Neural progenitor cell (in vitro differentiated cells): ENCODE measurements around the gene NQO2. TPM values are rescaled to one million over a fixed set of nuclear protein-coding genes. Genes with fewer than 3 reads are reported as not detected.

Experiments
- DNase-seq: peaks from one replicate; pipeline ENCODE4 v3.0.0-alpha.2; 2016; ENCODE audit warnings: low spot score
- H2AFZ ChIP-seq: fragments of 200-600 bp; sonication (generic); replicated peaks from 2 replicates; pipeline ENCODE4 v1.6.1; 2016; ENCODE audit warnings: antibody characterized with exemption
- H3F3A ChIP-seq: fragments of 200-600 bp; sonication (generic); 2 replicates; pipeline ENCODE4 v1.6.1; 2016; ENCODE audit warnings: antibody characterized with exemption, low read depth
- H3K27ac ChIP-seq: fragments of 200-600 bp; sonication (generic); 2 replicates; pipeline ENCODE4 v1.5.1; 2016; ENCODE audit warnings: mild to moderate bottlenecking
- H3K27me3 ChIP-seq: fragments of 200-600 bp; sonication (generic); 2 replicates; pipeline ENCODE4 v1.6.1; 2016; ENCODE audit warnings: mild to moderate bottlenecking, moderate library complexity
- H3K36me3 ChIP-seq: fragments of 200-600 bp; sonication (generic); 2 replicates; pipeline ENCODE4 v1.5.1; 2016
- H3K4me1 ChIP-seq: fragments of 200-600 bp; sonication (generic); 2 replicates; pipeline ENCODE4 v1.6.1; 2016; ENCODE audit warnings: mixed run types
- H3K4me2 ChIP-seq: fragments of 200-600 bp; sonication (generic); 2 replicates; pipeline ENCODE4 v1.6.1; 2016
- H3K4me3 ChIP-seq: fragments of 200-600 bp; sonication (generic); 2 replicates; pipeline ENCODE4 v1.5.1; 2016
- H3K79me2 ChIP-seq: fragments of 200-600 bp; sonication (generic); 2 replicates; pipeline ENCODE4 v1.6.1; 2016; ENCODE audit warnings: low read depth
- H3K9ac ChIP-seq: fragments of 200-600 bp; sonication (generic); 2 replicates; pipeline ENCODE4 v1.6.1; 2016
- H3K9me3 ChIP-seq: fragments of 200-600 bp; sonication (generic); 2 replicates; pipeline ENCODE4 v1.5.1; 2016; ENCODE audit warnings: low read depth
- H4K20me1 ChIP-seq: fragments of 200-600 bp; sonication (generic); 2 replicates; pipeline ENCODE4 v1.6.1; 2016; ENCODE audit warnings: low read depth
- H3K27ac Mint-ChIP-seq: 3 replicates; pipeline ENCODE4 v1.8.0; 2021; ENCODE audit warnings: mixed read lengths
- H3K27me3 Mint-ChIP-seq: 2 replicates; pipeline ENCODE4 v1.8.0; 2022; ENCODE audit warnings: low read depth, mild to moderate bottlenecking, inconsistent platforms, moderate library complexity, mixed read lengths; ENCODE audit not compliant: insufficient read depth
- H3K36me3 Mint-ChIP-seq: 3 replicates; pipeline ENCODE4 v1.8.0; 2021; ENCODE audit warnings: mixed read lengths
- H3K4me1 Mint-ChIP-seq: 3 replicates; pipeline ENCODE4 v1.8.0; 2021; ENCODE audit warnings: mixed read lengths
- H3K4me3 Mint-ChIP-seq: 3 replicates; pipeline ENCODE4 v1.8.0; 2021; ENCODE audit warnings: mild to moderate bottlenecking, moderate library complexity, mixed read lengths
- H3K9me3 Mint-ChIP-seq: 3 replicates; pipeline ENCODE4 v1.8.0; 2020; ENCODE audit warnings: mixed read lengths
- CTCF ChIP-seq: fragments of 200-600 bp; sonication (generic); IDR thresholded peaks from 2 replicates; pipeline ENCODE4 v1.5.1; 2017; ENCODE audit warnings: antibody characterized with exemption, mild to moderate bottlenecking
- EZH2 ChIP-seq: fragments of 200-600 bp; sonication (generic); IDR thresholded peaks from 2 replicates; pipeline ENCODE4 v1.6.1; 2017; ENCODE audit warnings: antibody characterized with exemption, mild to moderate bottlenecking, moderate library complexity
- EZH2phosphoT487 ChIP-seq: fragments of 200-600 bp; sonication (generic); IDR thresholded peaks from 2 replicates; pipeline ENCODE4 v1.6.1; 2017; ENCODE audit warnings: antibody characterized with exemption
- total RNA-seq: library from RNA; depleted of rRNA; stranded (reverse); fragments of >200 nt; gene quantifications from 2 replicates; pipeline ENCODE4 v1.2.3, GENCODE V29; 2015; ENCODE audit warnings: low replicate concordance

Gene NQO2
- total RNA-seq, 1 donor from 2014 or later: 19.5 TPM

- no peaks in the 10 kb centered on the region for H3K79me2 ChIP-seq
- no peak overlapping the region for H3K4me3 ChIP-seq
- H3K27me3 ChIP-seq: no peaks in the 10 kb centered on the region
- no peak overlapping the region for H3K4me2 ChIP-seq
- Mint-ChIP-seq H3K27ac (no peak overlapping the region), H3K4me3 (no peak overlapping the region), H3K4me1 (peaks cover 29% of the 10 kb centered on the region), H3K9me3 (peaks cover 11% of the 10 kb centered on the region), H3K36me3 (no peaks in the 10 kb centered on the region), H3K27me3 (peaks cover 8% of the 10 kb centered on the region)
- no peak overlapping the region for H3K27ac ChIP-seq
- H2AFZ ChIP-seq: no peak overlapping the region
- peaks cover 58% of the 10 kb centered on the region for H3K4me1 ChIP-seq
- H3F3A ChIP-seq: peaks cover 40% of the 10 kb centered on the region
- no peak for DNase-seq
- TF ChIP-seq CTCF: no peak
- no peak for TF ChIP-seq EZH2phosphoT487
- TF ChIP-seq EZH2: no peak
- H3K9me3 ChIP-seq: no peaks in the 10 kb centered on the region
- no peak overlapping the region for H3K9ac ChIP-seq
- H3K36me3 ChIP-seq: no peaks in the 10 kb centered on the region
- no peaks in the 10 kb centered on the region for H4K20me1 ChIP-seq
Observed at GRCh38 chr6:3039384-3039783, 39.7 kb downstream of the NQO2 start.

- peaks cover 5% of the 10 kb centered on the region for H3K27me3 Mint-ChIP-seq
- no peaks in the 10 kb centered on the region for H3K79me2 ChIP-seq
- no peak overlapping the region for H3K9ac ChIP-seq
- peak overlapping the region; percentile 74 for H3K4me2 ChIP-seq
- H3K27ac Mint-ChIP-seq: peak overlapping the region; percentile 79
- H3K36me3 ChIP-seq: no peaks in the 10 kb centered on the region
- H3K4me1 ChIP-seq: peaks cover 55% of the 10 kb centered on the region
- H3K4me3 ChIP-seq: peak overlapping the region; percentile 30
- H3K9me3 ChIP-seq: no peaks in the 10 kb centered on the region
- peak overlapping the region; percentile 12 for H3K27ac ChIP-seq
- peak overlapping the region; percentile 35 for H3K4me3 Mint-ChIP-seq
- TF ChIP-seq CTCF (no peak), EZH2 (no peak), EZH2phosphoT487 (no peak)
- no peaks in the 10 kb centered on the region for H4K20me1 ChIP-seq
- DNase-seq: no peak
- peaks cover 37% of the 10 kb centered on the region for H3F3A ChIP-seq
- H3K9me3 Mint-ChIP-seq: peaks cover 5% of the 10 kb centered on the region
- no peaks in the 10 kb centered on the region for H3K36me3 Mint-ChIP-seq
- H3K4me1 Mint-ChIP-seq: peaks cover 29% of the 10 kb centered on the region
- no peaks in the 10 kb centered on the region for H3K27me3 ChIP-seq
- H2AFZ ChIP-seq: no peak overlapping the region
Observed at GRCh38 chr6:3041147-3041546, 41.5 kb downstream of the NQO2 start.

GRCh38 chr6:3041606-3042005 is 41.9 kb downstream of the NQO2 start:
- no peaks in the 10 kb centered on the region for H3K36me3 Mint-ChIP-seq
- DNase-seq: peak; percentile 89
- H3K9me3 Mint-ChIP-seq: peaks cover 5% of the 10 kb centered on the region
- Histone ChIP-seq H3K9me3 (no peaks in the 10 kb centered on the region), H2AFZ (peak overlapping the region; percentile 43), H3K36me3 (no peaks in the 10 kb centered on the region), H3K79me2 (no peaks in the 10 kb centered on the region), H3K27me3 (peaks cover 2% of the 10 kb centered on the region), H3K4me1 (peaks cover 50% of the 10 kb centered on the region), H3K4me3 (peak overlapping the region; percentile 30), H3K9ac (no peak overlapping the region), H3F3A (peaks cover 33% of the 10 kb centered on the region), H3K4me2 (peak overlapping the region; percentile 74), H3K27ac (peak overlapping the region; percentile 71), H4K20me1 (no peaks in the 10 kb centered on the region)
- H3K27me3 Mint-ChIP-seq: peaks cover 4% of the 10 kb centered on the region
- peak overlapping the region; percentile 89 for H3K27ac Mint-ChIP-seq
- H3K4me1 Mint-ChIP-seq: peaks cover 29% of the 10 kb centered on the region
- peak overlapping the region; percentile 35 for H3K4me3 Mint-ChIP-seq
- peak; percentile 76 for TF ChIP-seq EZH2phosphoT487
- no peak for TF ChIP-seq EZH2
- no peak for TF ChIP-seq CTCF
